Stimulated activated CD4-positive, alpha-beta T cell treated with anti-CD3 and anti-CD28 coated beads, Interleukin-1b, Interleukin-23, amount 100 ng/mL, for 1 hour (primary cell): Measurements from ENCODE around the gene RHOC.
"Not testable (repeated sequence)": the region's sequence is repeated elsewhere in the genome, so short reads cannot be mapped to it uniquely, and the experiment has no call there.

Experiments used
- DNase-seq, 2 donors: peaks; one replicate each; pipeline ENCODE4 v3.0.0-alpha.2; 2020; ENCODE audit warnings: low read depth in 2 of 2

RHOC gene

DNA sequence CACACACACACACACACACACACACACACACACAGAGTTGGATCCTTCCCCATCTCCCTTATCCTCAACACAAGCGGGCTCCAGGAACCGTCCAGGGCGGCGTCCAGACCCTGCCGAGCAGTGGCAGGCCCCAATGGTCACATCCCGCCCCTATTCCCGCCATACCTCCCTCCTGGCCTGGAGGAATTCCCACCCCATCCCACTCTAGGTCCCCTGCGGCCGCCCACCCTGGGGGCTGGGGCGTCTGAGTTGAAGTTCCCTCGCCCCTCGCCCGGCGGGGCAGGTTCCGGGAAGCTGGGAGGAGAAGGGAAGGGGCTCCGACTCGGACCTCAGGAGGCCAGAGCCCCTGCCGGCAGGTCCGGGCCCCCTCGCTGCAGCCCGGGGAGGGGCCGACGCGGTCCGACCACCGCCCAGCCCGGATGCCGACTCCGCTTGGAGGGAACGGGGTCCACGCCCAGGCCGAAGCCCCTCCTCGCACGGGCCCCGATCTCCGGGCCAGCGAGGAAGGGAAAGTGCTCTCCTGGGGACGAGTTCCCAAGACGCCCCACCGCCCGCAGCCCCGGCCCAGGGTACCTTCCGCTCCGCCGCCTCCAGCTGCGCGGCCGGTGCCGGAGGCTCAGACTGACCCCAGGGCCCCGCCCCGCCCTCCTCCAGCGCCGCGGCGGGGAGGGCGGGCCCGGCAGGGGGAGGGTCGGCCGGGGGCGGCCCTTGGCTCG, at the start of gene RHOC:
TSS of gene RHOC (minus strand) at position 623 of the 716 bp plus-strand sequence. CDS start 3,328 bp downstream, outside the sequence.
- DNase-seq = no peak

DNA sequence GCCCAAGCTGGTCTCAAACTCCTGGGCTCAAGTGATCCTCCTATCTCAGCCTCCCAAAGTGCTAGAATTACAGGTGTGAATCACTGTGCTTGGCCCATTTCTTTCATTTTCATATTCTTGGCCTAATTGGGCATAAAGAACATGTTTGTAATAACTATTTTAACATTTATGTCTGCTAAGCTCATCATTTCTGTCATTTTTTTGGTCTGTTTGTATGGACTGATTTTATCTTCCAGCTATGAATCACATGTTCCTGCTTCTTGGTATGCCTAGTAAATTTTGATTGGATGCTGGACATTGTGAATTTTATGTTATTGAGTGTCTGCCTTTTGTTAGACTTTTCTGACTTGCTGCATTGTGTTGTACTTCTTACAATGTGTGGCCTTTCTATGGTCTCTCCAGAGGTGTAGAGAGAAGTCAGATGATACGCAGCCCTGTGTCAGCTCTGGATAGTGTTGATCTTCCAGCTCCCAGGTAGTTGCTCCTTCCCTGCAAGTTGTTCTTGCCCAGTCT, 47.2 kb upstream of the RHOC start:
- DNase-seq = no peak

DNA sequence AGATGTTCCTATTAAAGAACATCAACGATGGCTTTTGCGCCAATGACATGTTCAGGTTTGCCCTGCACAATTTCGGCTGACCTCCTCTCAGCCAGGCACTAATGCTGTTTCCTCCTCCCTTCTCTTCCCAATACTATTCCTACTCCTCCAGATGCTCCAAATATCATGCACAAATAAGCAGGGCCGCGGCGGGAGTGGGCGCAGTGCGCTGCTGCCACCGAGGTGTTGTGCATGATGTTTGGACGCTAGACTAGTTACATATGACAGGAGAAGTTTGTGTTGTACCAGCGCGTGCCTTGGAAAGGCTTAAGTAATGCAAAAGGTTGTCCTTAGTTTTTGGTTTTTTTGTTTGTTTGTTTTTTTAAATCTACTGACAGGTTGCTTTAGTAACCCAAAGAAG, 41.5 kb upstream of the RHOC start:
- DNase-seq = no peak

DNA sequence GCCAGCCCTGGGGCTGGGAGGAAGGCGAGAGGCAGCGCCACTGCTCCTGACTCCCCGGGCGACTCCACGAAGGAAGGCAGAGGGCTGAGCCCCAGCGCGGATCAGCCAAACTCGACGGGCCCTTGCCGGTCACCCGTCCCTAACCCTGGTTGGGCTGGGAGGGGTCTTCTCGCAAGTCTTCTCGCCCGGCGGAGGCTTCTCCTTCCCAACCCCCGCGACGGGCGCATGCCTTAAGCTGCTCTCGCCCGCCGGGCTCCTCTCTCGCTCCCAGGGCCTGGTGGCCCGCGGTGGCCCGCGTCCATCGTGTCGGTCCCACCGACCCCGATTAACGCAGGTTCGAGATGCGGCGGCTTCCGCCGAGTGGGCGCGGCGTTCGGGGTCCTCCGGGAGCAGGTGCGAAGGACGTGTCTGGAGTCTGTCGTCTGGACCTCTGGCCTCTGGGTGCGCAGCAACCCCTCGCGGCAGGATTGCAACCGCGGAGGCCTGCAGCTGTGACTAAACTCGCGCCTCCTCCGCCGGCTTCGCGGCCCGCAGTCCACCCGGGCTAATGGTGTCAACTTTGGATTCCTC, 37.2 kb upstream of the RHOC start:
- DNase-seq = no peak

DNA sequence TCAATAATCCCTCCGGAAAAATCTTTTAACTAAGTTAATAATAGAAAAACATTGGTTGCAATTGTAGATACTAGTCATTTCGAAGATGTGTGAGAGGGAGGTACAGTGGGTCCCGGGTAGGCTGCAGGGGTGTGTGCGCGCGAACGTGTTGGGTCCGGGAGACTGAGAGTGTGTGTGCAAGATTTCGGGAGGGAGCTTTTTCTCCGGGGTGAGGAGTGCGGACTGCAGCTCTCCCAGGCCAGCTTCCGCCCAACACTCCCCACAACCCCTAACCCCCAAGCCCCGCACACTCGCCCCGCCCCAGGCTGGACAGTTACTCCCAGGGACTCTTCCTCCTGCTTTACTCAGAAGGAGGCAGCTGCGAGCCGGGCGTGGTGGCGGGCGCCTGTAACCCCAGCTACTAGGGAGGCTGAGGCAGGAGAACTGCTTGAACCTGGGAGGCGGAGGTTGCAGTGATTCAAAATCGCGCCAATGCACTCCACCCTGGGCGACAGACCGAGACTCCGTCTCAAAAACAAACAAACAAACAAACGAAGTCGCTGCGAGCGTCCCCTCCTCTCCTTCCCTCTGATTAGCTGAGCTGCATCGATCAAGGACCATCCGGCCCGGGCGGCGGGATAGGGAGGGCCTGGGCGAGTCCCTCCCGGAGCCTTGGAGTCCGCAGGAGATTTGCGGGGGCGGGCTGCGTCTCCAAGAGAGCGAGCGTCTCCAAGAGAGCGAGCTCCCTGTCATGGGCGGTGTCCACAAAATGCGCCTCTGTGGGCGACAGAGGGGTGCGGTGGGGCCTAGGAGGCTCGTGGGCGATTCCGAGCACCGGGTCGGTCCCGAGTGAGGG, 36.5 kb upstream of the RHOC start:
- no peak for DNase-seq

DNA sequence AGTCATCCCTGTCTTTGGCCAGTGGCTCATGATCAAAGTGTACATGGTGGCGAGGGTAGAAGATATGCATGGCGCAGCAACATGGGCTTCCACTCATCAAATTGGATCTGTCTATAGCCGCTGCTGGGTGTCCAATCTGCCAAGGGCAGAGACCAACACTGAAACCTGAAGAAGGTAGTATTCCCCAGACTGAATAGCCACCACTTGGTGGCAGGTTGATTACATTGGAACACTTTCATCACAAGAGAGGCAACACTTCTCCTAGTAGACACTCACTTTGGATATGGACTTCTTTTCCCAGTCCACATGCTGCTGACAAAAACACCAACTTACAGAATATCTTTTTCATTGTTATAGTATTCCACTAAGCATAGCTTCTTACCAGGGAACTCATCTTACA, 30.6 kb upstream of the RHOC start:
- DNase-seq = no peak

DNA sequence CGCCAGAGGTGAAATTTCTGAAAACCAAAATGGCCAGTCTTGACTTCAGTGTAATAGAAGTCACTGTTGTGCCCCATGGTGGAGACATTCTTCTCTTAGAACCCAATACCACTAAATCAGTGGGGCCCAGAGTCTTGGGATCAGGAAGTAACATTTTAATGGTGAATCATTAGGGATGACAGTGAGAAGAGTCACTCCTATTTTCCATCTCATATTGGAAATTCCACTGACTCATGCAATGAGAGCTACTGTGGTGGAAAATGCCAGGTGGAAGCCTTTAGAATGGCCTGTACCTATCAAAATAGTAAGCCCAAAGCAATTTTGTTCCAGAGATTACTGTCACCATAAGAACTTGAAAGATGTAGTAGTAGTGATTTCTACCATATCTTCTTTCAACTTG, 28.8 kb upstream of the RHOC start:
- no peak for DNase-seq

DNA sequence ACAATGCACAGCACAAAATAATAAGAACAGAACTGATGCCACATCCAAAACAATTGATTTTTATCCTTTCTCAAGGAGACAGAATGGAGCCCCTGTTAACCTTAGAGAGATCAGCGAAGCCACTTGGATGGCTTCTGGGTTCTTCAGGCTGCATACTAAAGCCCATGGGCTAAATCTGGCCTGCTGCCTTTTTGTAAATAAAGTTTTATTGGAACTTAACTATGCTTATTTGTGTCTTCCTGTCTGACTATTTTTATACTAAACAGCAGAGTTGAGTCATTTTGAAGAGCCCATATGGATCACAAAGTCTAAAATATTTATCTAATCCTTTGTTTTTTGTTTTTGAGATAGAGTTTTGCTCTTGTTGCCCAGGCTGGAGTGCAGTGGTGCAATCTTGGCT, 24.5 kb upstream of the RHOC start:
- DNase-seq = no peak

DNA sequence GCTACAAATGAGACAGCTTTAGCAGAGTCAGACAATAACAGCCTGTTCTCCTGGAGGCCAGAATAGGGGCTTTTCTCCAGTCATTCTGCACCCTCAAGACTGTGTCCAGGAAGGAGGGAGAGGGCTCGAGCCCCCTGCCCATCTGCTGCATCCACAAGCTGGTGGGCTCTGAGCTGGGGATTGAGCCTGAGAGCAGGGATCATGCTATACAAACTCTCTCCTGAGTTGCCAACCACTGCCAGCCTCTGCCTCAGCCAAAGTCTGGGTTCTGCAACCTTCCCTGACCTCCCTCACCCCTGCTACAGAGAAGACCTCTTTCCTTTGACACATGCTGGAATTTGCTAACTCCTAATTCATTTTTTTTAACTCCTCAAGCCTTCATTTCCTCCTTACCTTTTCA, 23.0 kb upstream of the RHOC start:
- no peak for DNase-seq

DNA sequence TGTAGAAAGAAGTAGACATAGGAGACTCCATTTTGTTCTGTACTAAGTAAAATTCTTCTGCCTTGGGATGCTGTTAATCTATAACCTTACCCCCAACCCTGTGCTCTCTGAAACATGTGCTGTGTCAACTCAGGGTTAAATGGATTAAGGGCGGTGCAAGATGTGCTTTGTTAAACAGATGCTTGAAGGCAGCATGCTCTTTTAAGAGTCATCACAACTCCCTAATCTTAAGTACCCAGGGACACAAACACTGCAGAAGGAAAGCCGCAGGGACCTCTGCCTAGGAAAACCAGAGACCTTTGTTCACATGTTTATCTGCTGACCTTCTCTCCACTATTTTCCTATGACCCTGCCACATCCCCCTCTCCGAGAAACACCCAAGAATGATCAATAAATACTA, 22.1 kb upstream of the RHOC start:
- not testable (repeated sequence) for DNase-seq

DNA sequence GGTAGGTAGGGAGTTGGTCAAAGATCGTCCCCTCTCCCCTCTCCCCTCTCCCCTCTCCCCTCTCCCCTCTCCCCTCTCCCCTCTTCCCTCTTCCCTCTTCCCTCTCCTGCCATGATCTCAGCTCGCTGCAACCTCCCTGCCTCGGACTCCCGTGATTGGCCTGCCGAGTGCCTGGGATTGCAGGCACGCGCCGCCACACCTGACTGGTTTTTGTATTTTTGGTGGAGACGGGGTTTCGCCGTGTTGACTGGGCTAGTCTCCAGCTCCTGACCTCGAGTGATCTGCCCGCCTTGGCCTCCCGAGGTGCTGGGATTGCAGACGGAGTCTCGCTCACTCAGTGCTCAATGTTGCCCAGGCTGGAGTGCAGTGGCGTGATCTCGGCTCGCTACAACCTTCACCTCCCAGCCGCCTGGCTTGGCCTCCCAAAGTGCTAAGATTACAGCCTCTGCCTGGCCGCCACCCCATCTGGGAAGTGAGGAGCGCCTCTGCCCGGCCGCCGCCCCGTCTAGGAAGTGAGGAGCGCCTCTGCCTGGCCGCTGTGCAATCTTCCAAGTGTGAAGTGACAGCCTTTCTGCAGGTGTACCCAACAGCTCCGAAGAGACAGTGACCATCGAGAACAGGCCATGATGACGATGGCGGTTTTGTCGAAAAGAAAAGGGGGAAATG, 21.5 kb upstream of the RHOC start:
- DNase-seq = not testable (repeated sequence)

DNA sequence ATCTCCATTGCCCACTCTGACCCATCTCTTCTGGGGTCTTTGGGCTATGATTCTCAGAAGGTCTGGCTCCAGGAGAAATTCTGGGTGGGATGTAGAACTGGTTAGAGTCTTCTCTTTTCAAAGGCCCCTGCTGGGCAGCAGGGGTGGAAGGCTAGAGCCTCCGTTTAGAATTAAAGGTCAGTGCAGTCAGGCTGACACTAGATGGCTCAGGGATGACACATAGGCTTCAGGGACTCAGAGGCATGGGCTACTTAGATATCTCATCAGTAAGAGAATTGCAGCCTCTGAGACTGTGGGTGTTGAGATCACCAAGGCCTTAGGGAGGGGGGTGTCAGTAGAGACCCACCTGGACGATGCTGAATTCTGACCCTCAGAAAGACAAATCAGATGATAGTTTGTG, 20.8 kb upstream of the RHOC start:
- DNase-seq = no peak

DNA sequence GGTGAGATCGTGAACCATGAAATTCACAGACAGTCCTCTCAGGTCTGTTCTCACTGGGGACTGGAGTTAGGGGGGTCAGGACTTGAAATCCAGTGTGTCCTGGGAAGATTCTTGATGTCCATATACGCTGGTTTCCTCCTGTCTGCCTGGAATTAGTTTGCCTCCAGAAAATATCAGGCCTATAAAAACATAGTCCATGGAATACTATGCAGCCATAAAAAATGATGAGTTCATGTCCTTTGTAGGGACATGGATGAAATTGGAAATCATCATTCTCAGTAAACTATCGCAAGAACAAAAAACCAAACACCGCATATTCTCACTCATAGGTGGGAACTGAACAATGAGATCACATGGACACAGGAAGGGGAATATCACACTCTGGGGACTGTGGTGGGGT, 17.3 kb upstream of the RHOC start:
- not testable (repeated sequence) for DNase-seq

DNA sequence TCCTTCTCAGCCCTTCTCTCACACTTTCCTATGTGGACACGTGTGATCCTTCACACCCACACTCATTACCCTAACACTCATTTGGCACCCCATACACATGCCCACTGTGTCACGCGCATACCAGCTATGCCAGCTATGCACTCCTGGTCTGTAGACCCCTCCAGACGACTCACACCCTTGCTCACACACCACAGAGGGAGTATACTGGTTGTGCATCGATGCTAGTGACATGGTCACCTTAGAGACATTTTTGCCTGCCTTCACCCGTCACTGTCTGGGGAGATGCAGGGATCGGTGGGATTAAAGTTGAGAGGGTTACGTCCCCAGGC, 16.5 kb upstream of the RHOC start:
- DNase-seq = no peak

DNA sequence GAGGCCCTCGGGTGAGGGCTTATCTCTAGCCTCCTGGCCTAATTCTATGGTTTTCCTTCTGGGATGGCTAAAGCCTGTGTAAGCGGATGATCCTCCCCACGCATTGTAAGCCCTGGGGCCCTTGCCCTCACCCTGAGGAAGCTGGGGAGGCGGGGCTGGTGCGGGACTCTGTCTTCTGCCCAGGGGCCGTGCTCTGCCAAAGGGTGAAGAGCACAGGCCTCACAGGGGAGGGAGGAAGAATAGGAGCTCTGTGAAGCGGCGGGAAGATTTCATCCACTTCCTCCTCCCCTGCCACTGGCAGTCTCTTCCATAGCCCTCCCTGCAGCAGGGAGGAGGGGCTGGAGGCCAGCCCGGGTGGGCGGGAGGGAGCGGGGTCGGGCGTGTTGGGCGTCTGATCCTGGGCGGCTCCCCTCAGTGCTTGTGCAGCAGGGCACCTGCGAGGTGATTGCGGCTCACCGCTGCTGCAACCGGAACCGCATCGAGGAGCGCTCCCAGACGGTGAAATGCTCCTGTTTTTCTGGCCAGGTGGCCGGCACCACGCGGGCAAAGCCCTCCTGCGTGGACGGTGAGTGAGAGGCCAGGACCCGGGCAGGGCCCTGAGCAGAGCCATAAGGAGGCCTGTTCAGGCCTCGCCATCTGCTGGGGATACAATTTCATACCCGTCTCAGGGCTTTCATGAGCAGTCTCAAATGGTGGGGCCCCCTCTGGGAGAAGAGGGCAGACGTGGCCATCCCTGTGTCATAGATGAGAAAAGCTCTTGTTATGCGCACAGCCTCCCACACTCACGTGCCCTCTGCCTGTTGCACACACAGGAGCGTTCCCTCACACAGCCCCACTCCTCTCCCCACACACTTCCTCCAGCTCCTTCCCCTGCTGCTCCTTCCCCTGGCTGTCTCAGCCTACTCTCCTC, 15.9 kb upstream of the RHOC start:
- no peak for DNase-seq

DNA sequence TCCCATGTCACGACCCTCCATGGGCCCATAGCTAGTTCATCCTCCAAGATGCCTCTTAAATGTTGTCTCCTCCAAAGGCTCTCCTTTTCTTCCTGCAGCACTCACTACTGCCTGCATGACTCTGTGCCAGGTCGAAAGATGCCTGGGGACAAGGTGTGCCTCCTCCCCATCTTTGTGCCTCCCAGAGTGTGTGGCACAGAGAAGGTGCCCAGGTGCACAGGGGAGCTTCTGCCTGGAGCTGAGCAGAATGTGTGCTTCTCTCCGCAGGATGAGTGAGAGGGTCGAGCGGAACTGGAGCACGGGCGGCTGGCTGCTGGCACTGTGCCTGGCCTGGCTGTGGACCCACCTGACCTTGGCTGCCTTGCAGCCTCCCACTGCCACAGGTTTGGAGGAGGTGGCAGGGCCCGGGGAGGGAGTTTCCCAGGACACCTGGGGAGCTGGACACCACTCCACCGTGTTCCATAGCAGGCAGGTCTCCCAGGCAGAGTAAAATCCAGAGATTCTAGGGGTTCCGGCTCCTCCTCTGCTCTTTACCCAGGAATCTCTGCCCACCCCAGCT, 15.1 kb upstream of the RHOC start:
- DNase-seq = no peak

DNA sequence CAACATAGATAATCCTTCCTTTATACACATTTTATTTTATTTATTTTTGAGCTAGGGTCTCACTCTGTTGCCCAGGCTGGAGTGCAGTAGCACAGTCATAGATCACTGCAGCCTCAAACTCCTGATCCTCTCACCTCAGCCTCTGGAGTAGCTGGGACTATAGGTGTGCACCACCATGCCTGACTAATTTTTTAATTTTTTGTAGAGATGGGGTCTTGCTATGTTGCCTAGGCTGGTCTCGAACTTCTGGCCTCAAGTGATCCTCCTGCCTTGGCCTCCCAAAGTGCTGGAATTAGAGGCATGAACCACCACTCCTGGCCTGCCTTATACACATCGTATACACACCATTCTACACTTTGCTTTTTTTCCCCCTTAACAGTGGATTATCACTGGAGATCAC, 14.4 kb upstream of the RHOC start:
- DNase-seq = not testable (repeated sequence)

DNA sequence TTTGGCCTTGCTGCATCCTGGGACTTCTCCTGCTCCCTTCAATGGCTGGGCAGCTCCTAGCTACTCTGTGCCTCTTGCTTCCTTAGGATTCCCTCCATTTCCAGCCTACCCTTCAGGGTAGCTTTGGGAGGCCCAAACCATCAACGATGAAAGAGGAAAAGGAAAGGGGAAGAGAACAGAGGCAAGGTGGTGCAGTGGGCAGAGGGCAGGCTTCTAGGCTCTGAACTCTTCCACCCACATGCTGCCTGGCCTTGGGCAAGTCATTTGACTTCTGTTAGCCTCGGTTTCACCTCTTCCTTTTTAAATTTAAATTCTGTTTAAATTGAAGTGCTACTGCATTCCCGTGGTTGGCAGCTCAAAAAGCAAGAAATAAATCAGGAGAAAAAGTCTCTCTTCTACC, 13.9 kb upstream of the RHOC start:
- DNase-seq = no peak

DNA sequence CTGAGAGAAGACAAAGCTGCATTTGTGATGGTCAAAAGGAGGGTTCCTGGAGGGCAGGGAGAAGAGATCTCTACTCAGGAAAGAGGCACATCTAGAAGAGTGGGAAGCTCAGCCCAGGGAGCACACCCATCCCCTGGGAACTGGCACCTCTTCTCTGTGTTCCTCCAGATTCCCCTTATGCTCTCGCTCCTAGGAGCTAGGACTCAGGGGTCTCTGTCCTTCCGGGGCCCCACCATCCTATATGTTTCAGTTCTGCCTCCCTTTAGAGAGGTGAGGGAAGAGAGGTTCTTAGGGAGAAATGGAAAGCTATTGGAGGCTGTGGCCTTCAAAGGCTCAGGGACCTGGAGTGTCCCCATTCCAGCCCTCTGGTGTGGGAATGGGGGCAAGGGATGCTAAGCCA, 12.8 kb upstream of the RHOC start:
- no peak for DNase-seq

DNA sequence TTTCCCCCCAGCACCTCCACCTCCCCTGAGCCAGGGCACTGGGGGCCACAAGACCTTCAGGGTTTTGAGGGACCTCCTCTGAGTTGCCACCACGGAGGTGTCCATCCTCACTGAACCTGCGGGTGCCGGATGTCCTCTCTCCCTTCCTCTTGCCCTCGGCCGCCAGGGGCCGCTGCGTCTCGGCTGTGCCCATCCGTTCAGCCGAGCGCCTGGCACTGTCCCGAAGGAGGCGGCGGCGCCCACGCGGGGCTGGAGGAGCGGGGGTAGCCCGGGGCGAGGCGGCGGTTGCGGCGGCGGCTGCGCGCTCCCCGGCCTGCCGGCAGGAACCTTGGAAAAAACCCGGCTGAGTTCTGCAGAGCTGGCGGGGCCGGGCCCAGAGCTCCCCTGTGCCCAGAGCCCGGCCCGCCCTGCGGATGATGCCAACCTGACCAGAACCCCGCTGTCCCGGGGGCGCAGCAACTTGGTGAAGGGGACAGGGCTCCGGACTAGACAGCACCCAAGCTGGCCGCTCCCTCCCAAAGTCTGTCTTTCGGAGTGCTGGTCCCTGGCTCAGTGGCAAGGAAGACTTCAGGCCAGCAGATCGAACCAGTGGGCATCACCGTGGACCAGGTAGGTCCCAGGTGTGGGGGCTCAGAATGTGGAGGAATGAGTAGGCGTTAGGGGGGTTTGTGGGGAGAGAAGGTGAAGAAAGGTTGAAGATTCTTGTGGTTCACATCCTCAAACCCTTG, 11.9 kb upstream of the RHOC start:
- peak; percentile 34 to 62 for DNase-seq
